AG10803 (cell line): ENCODE measurements around the gene SMPD2.

Experiments used
- DNase-seq: peaks from one replicate; pipeline ENCODE4 v3.0.0; 2010; ENCODE audit warnings: low read depth
- H3K4me3 ChIP-seq: 2 replicates; pipeline ENCODE4 v1.5.1; 2011; ENCODE audit warnings: mild to moderate bottlenecking, low read length, control low read depth
- TF ChIP-seq, protein P1 (sequence below): conservative IDR thresholded peaks from 2 replicates; pipeline ENCODE4 v1.5.1; 2011; ENCODE audit warnings: mild to moderate bottlenecking, low read length, control low read depth, inconsistent platforms

SMPD2 gene

DNA sequence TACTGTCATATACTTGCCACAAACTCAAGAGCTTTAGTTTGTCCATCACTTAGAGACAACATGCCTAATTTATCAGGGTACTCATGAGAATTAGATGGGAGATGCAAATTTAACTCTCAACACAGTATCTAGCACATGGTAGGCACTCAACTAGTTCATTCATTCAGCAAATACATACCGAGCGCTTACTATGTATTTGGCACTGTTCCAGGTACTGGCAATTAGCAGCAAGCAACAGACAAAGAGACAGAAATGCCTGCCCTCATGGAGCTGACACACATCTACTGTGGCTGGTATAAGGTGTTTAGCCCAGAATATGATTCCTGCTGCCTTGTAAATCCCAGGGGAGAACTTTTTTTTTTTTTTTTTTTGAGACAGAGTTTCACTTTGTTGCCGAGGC is 10.3 kb downstream of the SMPD2 start:
- no peak for DNase-seq
- TF ChIP-seq, protein P1, sequence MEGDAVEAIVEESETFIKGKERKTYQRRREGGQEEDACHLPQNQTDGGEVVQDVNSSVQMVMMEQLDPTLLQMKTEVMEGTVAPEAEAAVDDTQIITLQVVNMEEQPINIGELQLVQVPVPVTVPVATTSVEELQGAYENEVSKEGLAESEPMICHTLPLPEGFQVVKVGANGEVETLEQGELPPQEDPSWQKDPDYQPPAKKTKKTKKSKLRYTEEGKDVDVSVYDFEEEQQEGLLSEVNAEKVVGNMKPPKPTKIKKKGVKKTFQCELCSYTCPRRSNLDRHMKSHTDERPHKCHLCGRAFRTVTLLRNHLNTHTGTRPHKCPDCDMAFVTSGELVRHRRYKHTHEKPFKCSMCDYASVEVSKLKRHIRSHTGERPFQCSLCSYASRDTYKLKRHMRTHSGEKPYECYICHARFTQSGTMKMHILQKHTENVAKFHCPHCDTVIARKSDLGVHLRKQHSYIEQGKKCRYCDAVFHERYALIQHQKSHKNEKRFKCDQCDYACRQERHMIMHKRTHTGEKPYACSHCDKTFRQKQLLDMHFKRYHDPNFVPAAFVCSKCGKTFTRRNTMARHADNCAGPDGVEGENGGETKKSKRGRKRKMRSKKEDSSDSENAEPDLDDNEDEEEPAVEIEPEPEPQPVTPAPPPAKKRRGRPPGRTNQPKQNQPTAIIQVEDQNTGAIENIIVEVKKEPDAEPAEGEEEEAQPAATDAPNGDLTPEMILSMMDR, result no peak
- no peak overlapping the region for H3K4me3 ChIP-seq

DNA sequence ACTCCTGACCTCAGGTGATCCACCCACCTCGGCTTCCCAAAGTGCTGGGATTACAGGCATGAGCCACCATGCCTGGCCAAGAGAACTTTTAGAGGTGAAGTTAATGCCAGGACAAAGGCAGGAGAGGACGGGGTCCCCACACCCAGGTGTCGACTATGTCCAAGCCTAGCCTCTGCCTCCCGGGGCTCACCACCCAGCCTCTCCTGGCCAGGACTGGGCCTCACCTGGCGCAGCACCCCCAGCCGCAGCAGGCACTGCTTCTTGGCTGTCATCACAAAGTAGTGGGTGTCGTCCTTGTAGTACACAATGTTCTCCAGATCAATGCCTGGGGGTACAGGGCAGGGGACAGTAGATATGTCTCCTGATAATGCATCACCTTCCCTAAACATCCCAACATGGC is 10.9 kb downstream of the SMPD2 start:
- TF ChIP-seq, protein P1, result no peak
- H3K4me3 ChIP-seq, result no peak overlapping the region
- DNase-seq, result no peak

DNA sequence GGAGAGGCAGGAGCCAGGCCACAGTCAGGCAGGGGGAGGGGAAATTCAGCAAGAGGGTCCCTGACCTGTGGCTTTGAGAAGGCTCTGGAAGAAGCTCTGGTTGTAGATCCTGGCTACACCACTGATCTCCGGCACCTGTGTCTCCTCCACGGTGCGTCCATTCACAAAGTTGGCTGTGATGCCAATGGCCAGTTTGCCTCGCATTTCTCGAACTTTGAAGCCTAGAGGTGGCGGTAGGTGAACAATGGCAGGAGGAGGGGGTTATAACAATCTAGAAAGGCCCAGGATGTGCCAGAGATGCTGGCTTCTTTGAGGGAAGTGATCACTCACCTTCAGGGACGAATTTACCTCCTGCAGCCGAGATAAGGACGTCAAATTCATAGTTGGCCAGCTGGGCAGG is 11.7 kb downstream of the SMPD2 start:
- DNase-seq, result no peak
- no peak overlapping the region for H3K4me3 ChIP-seq
- TF ChIP-seq, protein P1, result no peak

DNA sequence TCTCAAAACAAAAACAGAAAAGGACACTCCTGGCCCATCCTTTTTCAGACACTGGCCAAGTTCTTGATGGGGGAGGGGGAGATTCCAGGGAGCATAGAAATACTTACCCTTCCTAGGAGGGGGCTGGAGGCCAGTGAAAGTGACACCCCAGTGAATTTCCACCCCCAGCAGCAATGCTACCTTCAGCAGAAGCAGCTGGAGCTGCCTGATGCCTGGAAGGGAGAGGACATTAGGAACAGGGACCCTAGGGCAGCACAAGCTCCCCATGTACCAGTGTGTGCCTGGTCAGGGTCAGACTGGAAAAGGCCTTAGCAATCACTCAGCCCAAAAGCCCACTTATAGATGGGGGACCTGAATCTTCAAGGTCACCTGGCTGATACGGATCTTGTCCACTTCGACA is 12.6 kb downstream of the SMPD2 start:
- TF ChIP-seq, protein P1, result no peak
- DNase-seq, result no peak
- H3K4me3 ChIP-seq, result no peak overlapping the region

DNA sequence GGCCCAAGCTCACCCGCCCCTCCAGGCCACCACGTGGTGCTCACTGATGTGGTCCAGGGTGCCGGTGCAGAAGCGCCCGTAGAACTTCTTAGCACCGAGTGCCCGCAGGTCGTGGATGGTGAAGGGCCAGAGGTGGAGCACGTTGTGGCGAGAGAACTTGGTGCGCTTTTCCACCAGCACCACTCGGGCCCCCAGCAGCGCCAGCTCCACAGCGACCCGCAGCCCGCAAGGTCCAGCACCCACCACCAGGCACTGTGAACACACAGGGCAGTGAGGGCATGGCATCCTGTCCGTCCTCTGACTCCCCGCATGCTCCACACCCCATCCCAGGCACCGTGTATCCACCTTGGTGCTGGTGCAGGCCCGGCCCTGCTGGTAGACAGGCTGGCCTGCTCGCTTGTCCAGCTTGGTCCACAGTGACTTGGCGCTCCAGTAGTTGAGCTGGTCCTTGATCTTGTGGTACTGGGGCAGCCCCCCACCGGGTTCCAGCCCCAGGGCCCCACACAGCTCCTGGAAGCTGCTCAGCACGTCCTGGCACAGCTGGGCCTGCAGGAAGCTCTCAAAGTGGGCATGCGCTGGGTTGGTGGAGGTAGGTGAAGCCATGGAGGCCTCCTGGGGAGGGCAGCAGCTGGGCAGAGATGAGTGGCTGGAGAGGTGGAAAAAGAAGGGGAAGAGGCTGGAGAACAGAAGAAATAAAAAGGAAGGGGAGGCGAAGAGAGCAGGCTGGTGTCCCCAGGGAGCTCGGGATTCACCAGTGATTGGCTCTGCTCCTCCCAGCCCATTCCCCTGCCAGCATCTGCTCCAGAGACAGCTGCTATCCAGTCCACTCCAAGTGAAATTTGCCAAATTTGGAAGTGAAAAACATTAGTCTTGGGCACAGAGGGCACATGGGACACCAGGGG is 13.3 kb downstream of the SMPD2 start:
- DNase-seq, result peak; percentile 66
- H3K4me3 ChIP-seq, result peak overlapping the region; percentile 92
- TF ChIP-seq, protein P1, result no peak

DNA sequence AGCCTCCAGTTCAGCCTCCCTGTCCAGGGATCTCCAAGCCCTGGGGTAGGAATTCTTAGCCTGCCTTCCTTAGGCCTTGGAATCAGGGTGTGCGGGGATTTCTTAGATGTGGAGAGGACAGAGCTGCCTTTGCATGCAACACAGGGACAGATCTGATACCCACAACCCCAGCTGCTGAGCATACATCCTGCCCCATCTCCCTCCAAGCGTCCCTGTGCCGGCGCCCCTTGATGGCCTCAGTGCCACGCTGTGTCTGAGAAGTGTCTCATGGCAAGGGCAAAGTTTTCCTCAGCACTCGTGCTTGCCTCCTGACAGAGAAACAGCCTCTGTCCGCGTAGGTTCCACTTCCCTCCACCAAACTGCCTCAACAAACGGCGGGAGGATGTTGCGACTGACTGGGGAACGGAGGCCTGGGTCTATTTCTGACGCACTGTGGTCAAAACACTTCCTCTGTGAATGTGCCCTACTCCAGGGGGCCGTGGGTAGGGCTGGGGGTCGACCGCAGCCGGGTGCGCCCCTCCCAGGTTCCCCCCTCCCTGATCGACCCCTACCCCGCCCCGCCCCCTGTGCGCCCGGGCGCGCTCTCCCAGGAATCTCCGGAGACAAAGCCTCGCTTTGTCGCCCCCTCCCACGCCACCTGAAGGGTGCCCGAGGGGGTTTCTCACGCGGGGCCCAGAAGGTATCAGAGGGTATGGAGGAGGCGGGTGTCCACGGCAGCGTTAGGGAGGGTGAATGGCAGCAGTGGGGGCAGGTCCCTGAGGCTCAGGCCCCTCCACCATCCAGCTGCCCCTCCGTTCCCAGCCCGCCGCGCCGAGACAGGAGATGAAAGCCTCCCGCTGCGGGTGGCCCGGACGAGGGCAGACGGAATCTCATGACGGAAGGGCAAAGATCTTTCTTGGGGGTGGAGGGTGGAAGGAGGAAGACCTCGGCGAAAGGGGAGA is 14.2 kb downstream of the SMPD2 start:
- peak overlapping the region; percentile 92 for H3K4me3 ChIP-seq
- TF ChIP-seq, protein P1, result no peak
- DNase-seq, result no peak
